Stimulated activated CD8-positive, alpha-beta memory T cell treated with anti-CD3 and anti-CD28 coated beads, Interleukin-12 subunit alpha, Interleukin-12 subunit beta, amount 100 ng/mL, for 1 hour (primary cell): ENCODE measurements around the gene CLUH.

Source experiments
- DNase-seq: peaks from one replicate; pipeline ENCODE4 v3.0.0-alpha.2; 2020; ENCODE audit warnings: low read depth

Gene CLUH

GRCh38 chr17:2721603-2722002, 10.0 kb upstream of the CLUH start:
- DNase-seq, result no peak

GRCh38 chr17:2719861-2720260, 8.3 kb upstream of the CLUH start:
- DNase-seq, result no peak

- no peak for DNase-seq
Measured at GRCh38 chr17:2718150-2718938, 6.8 kb upstream of the CLUH start.

GRCh38 chr17:2716649-2717048, 5.1 kb upstream of the CLUH start:
- DNase-seq, result no peak

GRCh38 chr17:2713881-2714280, 2.3 kb upstream of the CLUH start:
- DNase-seq, result no peak

- no peak for DNase-seq
Measured at GRCh38 chr17:2712300-2713043, 908 bp upstream of the CLUH start.

- no peak for DNase-seq
Measured at GRCh38 chr17:2710803-2711607, 559 bp downstream of the CLUH start.

- DNase-seq, result no peak
Measured at GRCh38 chr17:2710071-2710802, 1.3 kb downstream of the CLUH start.

GRCh38 chr17:2709183-2709661, 2.3 kb downstream of the CLUH start:
- DNase-seq, result no peak

- no peak for DNase-seq
Measured at GRCh38 chr17:2708585-2709182, 2.9 kb downstream of the CLUH start.

- no peak for DNase-seq
Measured at GRCh38 chr17:2707721-2708584, 3.6 kb downstream of the CLUH start.

GRCh38 chr17:2706911-2707510, 4.6 kb downstream of the CLUH start:
- no peak for DNase-seq

GRCh38 chr17:2705888-2706795, 5.4 kb downstream of the CLUH start:
- DNase-seq, result no peak

- no peak for DNase-seq
Measured at GRCh38 chr17:2705263-2705662, 6.3 kb downstream of the CLUH start.

GRCh38 chr17:2704890-2705248, 6.7 kb downstream of the CLUH start:
- DNase-seq, result no peak

GRCh38 chr17:2704031-2704889, 7.3 kb downstream of the CLUH start:
- DNase-seq, result no peak

GRCh38 chr17:2703606-2704005, 8.0 kb downstream of the CLUH start:
- no peak for DNase-seq

GRCh38 chr17:2703181-2703580, 8.4 kb downstream of the CLUH start:
- DNase-seq, result no peak
